Epithelial cell of esophagus (primary cell): ENCODE results near the gene SRD5A1.
A peak's percentile ranks its signal among the peaks of the same experiment; 100 is the strongest.

Experiments used
- DNase-seq: peaks from one replicate; pipeline ENCODE4 v3.0.0; 2010; ENCODE audit warnings: low read depth
- H3K4me3 ChIP-seq: 2 replicates; pipeline ENCODE4 v1.5.1; 2011; ENCODE audit warnings: mild to moderate bottlenecking, low read length, control low read depth
- CTCF ChIP-seq: IDR thresholded peaks from 2 replicates; pipeline ENCODE4 v1.5.1; 2011; ENCODE audit warnings: low read depth, mild to moderate bottlenecking, low read length, control low read depth, inconsistent platforms; ENCODE audit not compliant: insufficient read depth; ENCODE audit errors: missing control alignments

SRD5A1 gene

GRCh38 chr5:6686501-6686900, 53.3 kb downstream of the SRD5A1 start:
- no peak overlapping the region for H3K4me3 ChIP-seq
- no peak for DNase-seq
- no peak for TF ChIP-seq CTCF

GRCh38 chr5:6686915-6687409, 53.7 kb downstream of the SRD5A1 start:
- peak; percentile 58 for DNase-seq
- peak overlapping the region; percentile 30 for H3K4me3 ChIP-seq
- no peak for TF ChIP-seq CTCF

- no peak for DNase-seq
- H3K4me3 ChIP-seq, result no peak overlapping the region
- TF ChIP-seq CTCF, result no peak
Observed at GRCh38 chr5:6687505-6687904, 54.3 kb downstream of the SRD5A1 start.

- no peak for TF ChIP-seq CTCF
- no peak overlapping the region for H3K4me3 ChIP-seq
- no peak for DNase-seq
Observed at GRCh38 chr5:6692906-6693305, 59.7 kb downstream of the SRD5A1 start.

GRCh38 chr5:6698696-6699095, 65.5 kb downstream of the SRD5A1 start:
- no peak for TF ChIP-seq CTCF
- DNase-seq, result no peak
- no peak overlapping the region for H3K4me3 ChIP-seq

GRCh38 chr5:6699357-6699756, 66.1 kb downstream of the SRD5A1 start:
- TF ChIP-seq CTCF, result no peak
- H3K4me3 ChIP-seq, result no peak overlapping the region
- no peak for DNase-seq

GRCh38 chr5:6700074-6700684, 66.9 kb downstream of the SRD5A1 start:
- no peak for DNase-seq
- TF ChIP-seq CTCF, result no peak
- H3K4me3 ChIP-seq, result no peak overlapping the region
